ENCODE results near the gene BCAN.

The BCAN gene

GRCh38 chr1:156644146-156644545 is 2.2 kb downstream of the BCAN start:
- no peak for DNase-seq (ENCODE audit: low read depth)

DNA sequence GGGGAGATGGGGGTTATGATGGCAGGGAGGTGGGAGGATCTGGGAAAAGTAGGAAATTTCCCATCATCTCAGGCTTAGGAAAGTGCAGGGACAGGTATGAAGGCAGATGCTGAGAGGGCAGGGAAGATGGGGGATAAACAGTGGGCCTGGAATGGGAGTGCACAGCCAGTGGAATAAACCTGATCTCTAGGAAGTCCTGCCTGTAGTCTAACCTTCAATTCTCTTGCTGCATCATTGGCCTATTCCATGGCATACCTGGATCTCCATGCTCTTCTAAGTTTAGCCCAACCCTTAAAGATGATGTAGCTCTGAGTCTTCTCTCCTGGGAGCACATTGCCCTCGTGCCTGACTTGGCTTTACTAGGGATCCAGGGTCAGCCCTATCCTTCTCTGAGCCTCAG is 2.7 kb downstream of the BCAN start:
- no peak for DNase-seq (ENCODE audit: low read depth)

- no peak for DNase-seq (ENCODE audit: low read depth)
These were observed 3.1 kb downstream of the BCAN start for GRCh38 chr1:156645056-156645455.

GRCh38 chr1:156645666-156646065 is 3.7 kb downstream of the BCAN start:
- no peak for DNase-seq (ENCODE audit: low read depth)

- DNase-seq (ENCODE audit: low read depth) = no peak
These were observed 4.9 kb downstream of the BCAN start for GRCh38 chr1:156646738-156647211.

DNA sequence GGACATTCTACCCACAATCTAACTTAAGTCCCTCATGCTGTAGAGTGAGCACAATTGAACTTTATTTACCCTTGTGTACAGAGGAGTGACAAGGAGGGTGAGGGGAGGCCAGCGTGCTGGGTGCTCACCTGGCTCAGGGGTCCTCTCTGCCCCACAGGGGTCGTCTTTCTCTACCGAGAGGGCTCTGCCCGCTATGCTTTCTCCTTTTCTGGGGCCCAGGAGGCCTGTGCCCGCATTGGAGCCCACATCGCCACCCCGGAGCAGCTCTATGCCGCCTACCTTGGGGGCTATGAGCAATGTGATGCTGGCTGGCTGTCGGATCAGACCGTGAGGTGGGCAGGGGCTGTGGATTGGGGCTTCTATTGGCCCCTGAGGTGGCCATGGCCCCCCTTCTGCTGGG is 5.4 kb downstream of the BCAN start:
- no peak for DNase-seq (ENCODE audit: low read depth)

- DNase-seq (ENCODE audit: low read depth) = no peak
These were observed 6.6 kb downstream of the BCAN start for GRCh38 chr1:156648496-156648895.

DNA sequence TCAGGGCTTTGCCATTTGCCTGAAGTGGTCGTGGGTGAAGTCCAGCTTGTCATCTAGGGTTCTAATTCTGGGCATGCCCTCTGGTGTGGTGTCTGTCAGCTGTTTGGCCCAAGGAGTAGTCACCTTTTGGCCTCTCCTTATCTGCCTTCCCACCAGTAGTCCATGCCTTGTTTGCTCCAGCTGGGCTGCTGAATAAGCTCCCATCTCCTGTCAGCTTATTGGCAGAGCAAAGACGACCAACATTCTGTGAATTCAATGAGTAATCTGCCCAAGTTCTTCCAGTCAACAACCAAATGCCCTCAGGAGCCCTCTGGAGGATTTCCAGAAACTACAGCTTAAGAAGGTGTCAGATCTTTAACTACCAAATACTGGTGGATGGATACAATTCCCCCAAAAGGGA is 7.0 kb downstream of the BCAN start:
- no peak for DNase-seq (ENCODE audit: low read depth)

GRCh38 chr1:156652131-156652991 is 10.4 kb downstream of the BCAN start:
- DNase-seq (ENCODE audit: low read depth) = no peak

- DNase-seq (ENCODE audit: low read depth) = no peak
These were observed 11.1 kb downstream of the BCAN start for GRCh38 chr1:156652992-156653355.

DNA sequence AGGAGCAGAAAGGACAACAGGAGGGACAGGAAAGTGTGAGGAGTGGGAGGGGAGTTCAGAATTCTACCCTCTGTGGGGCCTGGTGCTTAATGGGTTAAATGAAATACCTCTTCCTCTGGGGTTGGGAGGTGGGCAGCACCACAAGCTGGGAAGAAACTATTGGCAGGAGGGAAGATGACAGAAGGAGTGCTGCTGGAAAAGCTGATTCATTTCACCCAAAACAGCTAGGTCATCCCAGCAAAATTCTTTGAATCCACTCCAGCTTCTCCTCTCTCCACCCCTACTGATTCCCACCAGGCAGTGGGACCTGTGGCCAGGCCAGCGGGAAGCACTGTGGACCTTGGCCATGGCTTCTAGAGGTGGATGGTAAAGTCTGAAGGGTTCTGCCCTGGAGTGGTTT is 12.8 kb downstream of the BCAN start:
- DNase-seq (ENCODE audit: low read depth) = no peak

GRCh38 chr1:156655151-156655903 is 13.4 kb downstream of the BCAN start:
- DNase-seq (ENCODE audit: low read depth) = no peak

- DNase-seq (ENCODE audit: low read depth) = no peak
These were observed 14.1 kb downstream of the BCAN start for GRCh38 chr1:156655904-156656516.

GRCh38 chr1:156656806-156657740 is 15.2 kb downstream of the BCAN start:
- DNase-seq (ENCODE audit: low read depth) = peak; percentile 63

DNA sequence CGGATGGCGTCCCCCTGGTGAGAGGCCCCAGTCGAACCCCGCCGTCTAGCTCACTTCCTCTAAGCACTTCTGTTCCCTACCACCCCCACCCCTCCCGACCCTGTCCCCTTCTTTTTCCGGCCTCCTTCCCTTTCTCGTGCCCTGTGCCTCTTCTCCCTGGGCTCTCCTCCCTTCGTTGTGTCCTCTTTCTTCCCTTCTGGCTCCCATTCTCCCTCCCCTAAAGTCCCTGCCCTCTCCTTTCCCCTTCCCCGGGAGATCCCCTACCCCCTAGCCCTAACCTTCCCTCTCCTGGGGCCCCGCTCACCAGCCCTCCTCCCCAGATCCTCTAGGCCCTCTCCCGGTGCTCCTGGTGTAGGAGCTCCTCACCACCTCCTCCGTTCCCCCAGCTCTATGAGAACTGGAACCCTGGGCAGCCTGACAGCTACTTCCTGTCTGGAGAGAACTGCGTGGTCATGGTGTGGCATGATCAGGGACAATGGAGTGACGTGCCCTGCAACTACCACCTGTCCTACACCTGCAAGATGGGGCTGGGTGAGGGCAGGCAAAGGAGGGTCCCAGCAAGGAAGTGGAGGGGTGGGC is 15.9 kb downstream of the BCAN start:
- DNase-seq (ENCODE audit: low read depth) = no peak

- DNase-seq (ENCODE audit: low read depth) = no peak
These were observed 16.6 kb downstream of the BCAN start for GRCh38 chr1:156658496-156658895.

DNA sequence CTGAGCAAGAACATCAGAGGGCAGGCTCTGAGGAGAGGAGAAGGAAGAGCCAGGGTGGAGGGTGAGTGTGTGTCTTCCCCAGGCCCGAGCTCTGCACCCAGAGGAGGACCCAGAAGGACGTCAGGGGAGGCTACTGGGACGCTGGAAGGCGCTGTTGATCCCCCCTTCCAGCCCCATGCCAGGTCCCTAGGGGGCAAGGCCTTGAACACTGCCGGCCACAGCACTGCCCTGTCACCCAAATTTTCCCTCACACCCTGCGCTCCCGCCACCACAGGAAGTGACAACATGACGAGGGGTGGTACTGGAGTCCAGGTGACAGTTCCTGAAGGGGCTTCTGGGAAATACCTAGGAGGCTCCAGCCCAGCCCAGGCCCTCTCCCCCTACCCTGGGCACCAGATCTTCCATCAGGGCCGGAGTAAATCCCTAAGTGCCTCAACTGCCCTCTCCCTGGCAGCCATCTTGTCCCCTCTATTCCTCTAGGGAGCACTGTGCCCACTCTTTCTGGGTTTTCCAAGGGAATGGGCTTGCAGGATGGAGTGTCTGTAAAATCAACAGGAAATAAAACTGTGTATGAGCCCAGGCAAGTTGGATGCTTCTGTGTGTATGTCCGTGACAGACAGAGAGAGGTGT is 17.1 kb downstream of the BCAN start:
- DNase-seq (ENCODE audit: low read depth) = no peak

DNA sequence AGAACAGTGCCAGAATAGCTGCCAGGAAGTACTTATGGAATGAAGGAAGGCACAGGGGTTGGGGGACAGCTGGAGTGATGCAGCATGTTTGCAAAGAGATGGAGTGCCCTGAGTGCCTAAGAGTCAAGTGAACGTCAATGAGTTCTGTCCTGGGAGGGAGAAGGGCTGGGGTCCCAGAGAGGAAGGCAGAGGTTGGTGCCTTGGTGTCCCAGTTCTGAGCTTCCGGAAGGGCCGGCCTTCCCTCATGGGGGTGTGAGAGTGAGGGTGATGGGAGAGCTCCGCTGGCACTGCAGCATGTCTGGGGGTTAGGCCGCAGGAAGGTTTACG is 17.7 kb downstream of the BCAN start:
- DNase-seq (ENCODE audit: low read depth) = no peak

DNA sequence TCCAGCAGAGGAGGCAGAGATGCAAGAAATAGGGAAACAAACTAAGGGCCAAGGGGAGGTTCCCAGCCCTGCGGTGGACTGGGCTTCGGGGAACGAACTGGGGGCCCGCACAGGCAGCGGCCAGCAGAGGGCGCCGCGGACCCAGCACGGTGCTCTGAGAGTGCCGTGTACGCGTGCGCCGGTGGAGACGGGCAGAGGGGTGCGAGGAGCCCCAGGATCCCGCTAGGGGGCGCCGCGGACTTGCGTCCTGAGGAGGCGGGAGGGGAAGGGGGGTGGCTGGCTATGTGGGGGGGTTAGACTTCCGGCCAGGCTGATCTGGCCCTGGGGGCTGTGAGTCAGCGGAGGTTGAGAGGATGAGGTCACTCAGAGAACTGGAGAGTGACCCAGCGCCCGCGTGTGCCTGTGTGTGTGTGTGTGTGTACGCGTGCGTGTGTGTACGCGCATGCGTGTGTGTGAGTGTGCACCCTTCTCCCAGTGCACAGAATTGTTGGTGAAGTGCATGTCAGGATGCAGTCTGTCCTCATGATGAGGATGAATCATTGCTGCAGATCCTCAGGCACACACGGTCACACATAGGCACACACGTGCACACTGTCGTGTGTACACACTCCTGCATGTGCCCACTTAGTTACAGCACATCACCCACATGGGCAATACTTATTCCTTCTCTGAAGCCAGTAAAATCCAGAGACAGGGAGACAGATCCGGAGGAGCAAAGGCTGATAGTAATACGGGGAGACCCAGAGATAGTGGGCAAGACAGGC is 18.3 kb downstream of the BCAN start:
- peak; percentile 91 for DNase-seq (ENCODE audit: low read depth)

GRCh38 chr1:156660752-156661112 is 18.8 kb downstream of the BCAN start:
- no peak for DNase-seq (ENCODE audit: low read depth)
